ENCODE results near the gene KCTD11. TPM values are rescaled to one million over a fixed set of nuclear protein-coding genes. Genes with fewer than 3 reads are reported as not detected.

Gene KCTD11
- total and polyA plus RNA-seq, 2 experiments from 2014 or later, result 2.2 to 7.7 TPM

DNA sequence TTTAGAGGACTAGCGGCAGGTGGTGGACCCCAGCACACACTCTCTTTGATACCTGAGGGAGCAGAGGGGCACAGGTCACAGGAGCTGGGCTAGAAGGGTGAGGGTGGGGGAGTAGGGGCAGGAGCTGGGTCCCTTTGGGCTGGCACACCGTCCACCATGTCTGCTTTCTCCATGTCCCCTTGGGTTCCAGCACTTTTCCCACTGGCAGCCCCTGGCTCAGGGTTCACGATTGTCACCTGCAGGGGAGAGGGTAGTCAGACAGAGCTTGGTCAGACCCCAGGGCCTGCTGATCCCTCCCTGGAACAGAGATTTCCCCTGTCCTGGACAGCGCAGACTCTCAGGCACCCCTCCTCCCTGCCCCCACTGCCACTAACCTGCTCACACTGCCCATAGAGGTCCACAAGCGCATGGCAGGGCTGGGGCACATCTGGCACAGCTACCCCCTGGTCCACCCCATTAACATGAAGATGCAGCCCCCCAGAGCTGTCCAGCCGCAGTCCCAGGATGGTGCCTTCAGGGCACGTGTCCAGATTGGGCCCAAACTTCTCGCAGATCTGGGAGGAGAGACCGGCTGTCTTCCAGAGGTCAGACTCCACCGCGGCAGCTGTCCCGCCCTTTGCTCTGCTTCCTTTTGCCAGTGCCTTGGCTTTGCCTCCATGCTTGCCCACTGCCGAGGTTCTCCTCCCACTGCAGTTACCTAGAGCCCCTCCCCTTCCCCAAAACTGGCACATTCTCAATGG is 33.7 kb upstream of the KCTD11 start:
- Histone ChIP-seq H3K9me2 (ENCODE audit: insufficient read depth) (no peaks in the 10 kb centered on the region), H3K27ac (ENCODE audit: low read depth) (no peak overlapping the region), H3K4me1 (ENCODE audit: insufficient read depth) (peaks cover 6% of the 10 kb centered on the region; the same call in 1 of the 2 replicates), H3K36me3 (ENCODE audit: insufficient read depth) (peaks cover 37% of the 10 kb centered on the region), H4K20me1 (replicated peaks; ENCODE audit: insufficient read depth) (0 out of 2 replicates have a peak, but pooled peaks cover 5% of the 10 kb centered on the region), H3F3A (replicated peaks; ENCODE audit: low read depth) (peaks cover 38% of the 10 kb centered on the region), H3K4me2 (no peak overlapping the region), H2AFZ (no peak overlapping the region), H3K4me3 (no peak overlapping the region), H3K27me3 (ENCODE audit: insufficient read depth) (no peaks in the 10 kb centered on the region), H3K79me2 (replicated peaks; ENCODE audit: insufficient read depth) (peaks cover 8% of the 10 kb centered on the region; the same call in 1 of the 2 replicates)
- Mint-ChIP-seq H3K27me3 (ENCODE audit: insufficient read depth, low read depth, poor library complexity) (peaks cover 16% of the 10 kb centered on the region), H3K9me3 (no peaks in the 10 kb centered on the region), H3K27ac (no peak overlapping the region), H3K4me1 (peaks cover 15% of the 10 kb centered on the region), H3K4me3 (peak overlapping the region; percentile 9; the same call in 1 of the 3 replicates), H3K36me3 (ENCODE audit: low read depth) (peaks cover 77% of the 10 kb centered on the region)
- no peak for ATAC-seq
- TF ChIP-seq CREB1 (CRISPR knock-in tag; IDR thresholded peaks at IDR 0.05; ENCODE audit: low read depth) (no peak), ZNF114 (CRISPR knock-in tag; IDR thresholded peaks at IDR 0.05) (no peak), EZH2 (IDR thresholded peaks at IDR 0.05; ENCODE audit: low read depth, unreplicated experiment) (no peak), STAT1 (IDR thresholded peaks at IDR 0.05; ENCODE audit: unreplicated experiment) (no peak), ZNF331 (CRISPR knock-in tag; IDR thresholded peaks at IDR 0.05; ENCODE audit: low read depth) (no peak), EZH2phosphoT487 (IDR thresholded peaks at IDR 0.05; ENCODE audit: unreplicated experiment) (no peak), POLR2AphosphoS5 (IDR thresholded peaks at IDR 0.05; ENCODE audit: low read depth) (no peak), JUNB (IDR thresholded peaks at IDR 0.05; ENCODE audit: unreplicated experiment) (no peak), REST (IDR thresholded peaks at IDR 0.05; ENCODE audit: unreplicated experiment) (no peak), ZNF462 (CRISPR knock-in tag; IDR thresholded peaks at IDR 0.05) (no peak), ETS1 (IDR thresholded peaks at IDR 0.05) (no peak), NANOG (IDR thresholded peaks at IDR 0.05; ENCODE audit: borderline replicate concordance) (no peak)
- TF ChIP-seq, protein P1, sequence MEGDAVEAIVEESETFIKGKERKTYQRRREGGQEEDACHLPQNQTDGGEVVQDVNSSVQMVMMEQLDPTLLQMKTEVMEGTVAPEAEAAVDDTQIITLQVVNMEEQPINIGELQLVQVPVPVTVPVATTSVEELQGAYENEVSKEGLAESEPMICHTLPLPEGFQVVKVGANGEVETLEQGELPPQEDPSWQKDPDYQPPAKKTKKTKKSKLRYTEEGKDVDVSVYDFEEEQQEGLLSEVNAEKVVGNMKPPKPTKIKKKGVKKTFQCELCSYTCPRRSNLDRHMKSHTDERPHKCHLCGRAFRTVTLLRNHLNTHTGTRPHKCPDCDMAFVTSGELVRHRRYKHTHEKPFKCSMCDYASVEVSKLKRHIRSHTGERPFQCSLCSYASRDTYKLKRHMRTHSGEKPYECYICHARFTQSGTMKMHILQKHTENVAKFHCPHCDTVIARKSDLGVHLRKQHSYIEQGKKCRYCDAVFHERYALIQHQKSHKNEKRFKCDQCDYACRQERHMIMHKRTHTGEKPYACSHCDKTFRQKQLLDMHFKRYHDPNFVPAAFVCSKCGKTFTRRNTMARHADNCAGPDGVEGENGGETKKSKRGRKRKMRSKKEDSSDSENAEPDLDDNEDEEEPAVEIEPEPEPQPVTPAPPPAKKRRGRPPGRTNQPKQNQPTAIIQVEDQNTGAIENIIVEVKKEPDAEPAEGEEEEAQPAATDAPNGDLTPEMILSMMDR (conservative IDR thresholded peaks at IDR 0.05; ENCODE audit: low read depth in 2 of 2), result no peak
- DNase-seq (ENCODE audit: low spot score), result no peak
